Astrocyte of the cerebellum (primary cell): Measurements from ENCODE around the gene RPS6KC1.
"Not testable (repeated sequence)": the region's sequence is repeated elsewhere in the genome, so short reads cannot be mapped to it uniquely, and the experiment has no call there.

Experiments used
- DNase-seq: peaks from one replicate; pipeline ENCODE4 v3.0.0-alpha.2; 2011; ENCODE audit warnings: low read depth
- H3K4me3 ChIP-seq: 2 replicates; pipeline ENCODE4 v1.5.1; 2011; ENCODE audit warnings: mild to moderate bottlenecking, low read depth, low read length, moderate library complexity
- in situ Hi-C: cut with HindIII; loops from 2 replicates; pipeline ENCODE4 v1.10.0; 2017; ENCODE audit warnings: low sequenced_read_pairs
- TF ChIP-seq, protein P1 (sequence below): IDR thresholded peaks from 2 replicates; pipeline ENCODE4 v1.5.1; 2012; ENCODE audit warnings: low read length, low read depth, moderate library complexity, mild to moderate bottlenecking; ENCODE audit errors: missing control alignments

Gene RPS6KC1

GRCh38 chr1:213138892-213139291, 87.9 kb downstream of the RPS6KC1 start:
- in situ Hi-C loops = no loop called here
- TF ChIP-seq, protein P1, sequence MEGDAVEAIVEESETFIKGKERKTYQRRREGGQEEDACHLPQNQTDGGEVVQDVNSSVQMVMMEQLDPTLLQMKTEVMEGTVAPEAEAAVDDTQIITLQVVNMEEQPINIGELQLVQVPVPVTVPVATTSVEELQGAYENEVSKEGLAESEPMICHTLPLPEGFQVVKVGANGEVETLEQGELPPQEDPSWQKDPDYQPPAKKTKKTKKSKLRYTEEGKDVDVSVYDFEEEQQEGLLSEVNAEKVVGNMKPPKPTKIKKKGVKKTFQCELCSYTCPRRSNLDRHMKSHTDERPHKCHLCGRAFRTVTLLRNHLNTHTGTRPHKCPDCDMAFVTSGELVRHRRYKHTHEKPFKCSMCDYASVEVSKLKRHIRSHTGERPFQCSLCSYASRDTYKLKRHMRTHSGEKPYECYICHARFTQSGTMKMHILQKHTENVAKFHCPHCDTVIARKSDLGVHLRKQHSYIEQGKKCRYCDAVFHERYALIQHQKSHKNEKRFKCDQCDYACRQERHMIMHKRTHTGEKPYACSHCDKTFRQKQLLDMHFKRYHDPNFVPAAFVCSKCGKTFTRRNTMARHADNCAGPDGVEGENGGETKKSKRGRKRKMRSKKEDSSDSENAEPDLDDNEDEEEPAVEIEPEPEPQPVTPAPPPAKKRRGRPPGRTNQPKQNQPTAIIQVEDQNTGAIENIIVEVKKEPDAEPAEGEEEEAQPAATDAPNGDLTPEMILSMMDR = no peak
- DNase-seq = no peak
- no peak overlapping the region for H3K4me3 ChIP-seq

DNA sequence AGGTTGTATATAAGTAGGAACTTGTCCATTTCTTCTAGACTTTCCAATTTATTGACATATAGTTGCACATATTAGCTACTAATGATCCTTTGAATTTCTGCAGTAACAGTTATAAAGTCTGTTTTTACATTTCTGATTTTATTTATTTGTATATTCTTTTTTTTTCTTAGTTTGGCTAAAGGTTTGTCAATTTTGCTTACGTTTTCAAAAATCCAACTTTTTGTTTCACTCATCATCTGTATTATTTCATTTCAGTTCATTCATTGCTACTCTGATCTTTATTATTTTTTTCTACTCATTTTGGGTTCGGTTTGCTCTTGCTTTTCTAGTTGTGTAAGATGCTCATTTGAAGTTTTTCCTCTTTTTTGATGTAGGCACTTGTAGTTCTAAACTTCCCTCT, 97.9 kb downstream of the RPS6KC1 start:
- in situ Hi-C loops = no loop called here
- TF ChIP-seq, protein P1 = no peak
- no peak for DNase-seq
- no peak overlapping the region for H3K4me3 ChIP-seq

GRCh38 chr1:213150090-213150489, 99.0 kb downstream of the RPS6KC1 start:
- H3K4me3 ChIP-seq, DNase-seq, in situ Hi-C loops: not testable (repeated sequence)

DNA sequence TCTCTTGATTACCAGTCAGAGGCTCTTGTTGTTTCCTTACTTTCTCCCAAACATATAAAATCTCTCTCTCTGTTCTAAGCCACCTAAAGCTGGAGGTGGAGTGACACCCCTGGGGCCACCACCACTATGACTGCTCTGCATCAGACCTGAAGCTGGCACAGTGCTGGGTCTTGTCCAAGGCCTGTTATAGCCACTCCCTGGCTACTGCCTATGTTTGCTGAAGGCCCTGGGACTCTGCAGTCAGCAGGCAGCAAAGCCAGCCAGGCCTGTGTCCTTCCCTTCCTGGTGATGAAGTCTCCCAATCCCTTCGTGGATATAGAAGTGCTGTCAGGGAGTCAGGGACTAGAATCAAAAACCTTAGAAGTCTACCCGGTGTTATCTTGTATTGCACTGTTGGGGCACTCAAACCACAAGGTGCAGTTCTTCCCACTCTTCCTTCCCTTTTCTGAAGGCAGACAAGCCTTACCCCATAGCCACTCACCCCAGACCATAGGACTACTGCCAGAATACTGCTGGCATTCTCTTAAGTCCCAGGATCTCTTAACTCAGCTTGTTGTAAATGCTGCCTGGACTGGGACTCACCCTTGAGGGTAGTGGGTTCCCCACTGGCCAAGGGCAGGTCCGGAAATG, 103.1 kb downstream of the RPS6KC1 start:
- DNase-seq = no peak

DNA sequence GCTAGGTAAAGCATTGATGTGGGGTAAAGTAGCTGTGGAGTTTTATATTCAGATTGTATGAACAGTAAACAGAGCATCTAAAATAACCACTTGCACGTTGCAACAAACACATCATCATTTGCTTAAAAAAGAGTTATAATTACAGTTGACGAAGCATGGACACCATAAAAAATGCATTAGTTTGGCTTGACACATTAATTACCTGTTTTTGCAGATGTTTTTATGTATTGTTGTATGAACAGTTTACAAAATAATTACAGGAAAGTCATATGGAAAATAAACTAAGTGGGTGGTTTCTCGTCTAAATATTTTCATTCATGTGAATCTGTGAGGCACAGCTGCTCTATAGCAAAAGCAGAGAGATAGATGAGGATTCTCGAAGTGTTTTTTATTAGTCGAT, 108.3 kb downstream of the RPS6KC1 start:
- H3K4me3 ChIP-seq = no peak overlapping the region
- in situ Hi-C loops = no loop called here
- no peak for DNase-seq
- TF ChIP-seq, protein P1 = no peak

More for the DNA sequence above, 103.1 kb downstream of the RPS6KC1 start:
- TF ChIP-seq, protein P1 = no peak
- in situ Hi-C loops = no loop called here
- H3K4me3 ChIP-seq = no peak overlapping the region

GRCh38 chr1:213160442-213160841, 109.4 kb downstream of the RPS6KC1 start:
- H3K4me3 ChIP-seq, in situ Hi-C loops, DNase-seq: not testable (repeated sequence)

DNA sequence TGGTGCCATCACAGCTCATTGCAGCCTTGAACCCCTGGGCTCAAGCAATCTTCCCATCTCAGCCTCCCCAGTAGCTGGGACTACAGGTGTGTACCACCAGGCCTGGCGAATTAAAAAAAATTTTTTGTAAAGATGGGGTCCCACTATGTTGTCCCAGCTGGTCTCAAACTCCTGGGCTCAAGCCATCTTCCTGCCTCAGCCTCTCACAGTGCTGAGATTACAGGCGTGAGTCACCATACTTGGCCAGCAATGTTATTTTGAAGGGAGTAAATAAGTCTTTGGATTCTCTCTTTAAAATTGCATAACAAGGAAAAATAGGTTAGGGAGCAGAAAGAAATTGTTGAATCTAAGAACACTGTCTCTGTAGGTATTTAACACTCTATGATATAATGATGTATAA, 111.3 kb downstream of the RPS6KC1 start:
- no peak overlapping the region for H3K4me3 ChIP-seq
- in situ Hi-C loops = no loop called here
- TF ChIP-seq, protein P1 = no peak
- no peak for DNase-seq

DNA sequence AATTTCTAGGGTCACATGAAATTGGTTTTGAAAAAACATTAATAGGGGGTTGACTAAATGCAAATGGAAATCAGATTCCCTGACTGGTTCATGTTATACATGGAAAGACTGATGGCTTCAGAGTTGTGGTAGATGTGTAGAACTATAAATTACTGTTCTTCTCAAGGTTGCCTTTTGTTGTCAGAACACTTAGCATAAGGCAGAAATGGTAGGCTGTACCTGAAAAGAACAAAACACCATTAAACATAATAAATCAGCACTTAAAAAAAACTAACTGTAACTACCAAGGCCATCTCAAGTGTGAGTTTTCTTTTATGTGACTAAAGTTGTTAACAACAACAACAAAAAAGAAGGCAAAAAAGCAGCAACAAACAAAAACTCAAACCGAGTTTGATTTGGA, 111.8 kb downstream of the RPS6KC1 start:
- DNase-seq = no peak
- TF ChIP-seq, protein P1 = no peak
- in situ Hi-C loops = no loop called here
- H3K4me3 ChIP-seq = no peak overlapping the region
